Neural progenitor cell (in vitro differentiated cells): ENCODE results near the gene RGS14. TPM values are rescaled to one million over a fixed set of nuclear protein-coding genes. Genes with fewer than 3 reads are reported as not detected.
"Not testable (repeated sequence)": the region's sequence is repeated elsewhere in the genome, so short reads cannot be mapped to it uniquely, and the experiment has no call there.

Experiments
- DNase-seq: peaks from one replicate; pipeline ENCODE4 v3.0.0-alpha.2; 2016; ENCODE audit warnings: low spot score
- H2AFZ ChIP-seq: fragments of 200-600 bp; sonication (generic); replicated peaks from 2 replicates; pipeline ENCODE4 v1.6.1; 2016; ENCODE audit warnings: antibody characterized with exemption
- H3F3A ChIP-seq: fragments of 200-600 bp; sonication (generic); 2 replicates; pipeline ENCODE4 v1.6.1; 2016; ENCODE audit warnings: antibody characterized with exemption, low read depth
- H3K27ac ChIP-seq: fragments of 200-600 bp; sonication (generic); 2 replicates; pipeline ENCODE4 v1.5.1; 2016; ENCODE audit warnings: mild to moderate bottlenecking
- H3K27me3 ChIP-seq: fragments of 200-600 bp; sonication (generic); 2 replicates; pipeline ENCODE4 v1.6.1; 2016; ENCODE audit warnings: mild to moderate bottlenecking, moderate library complexity
- H3K36me3 ChIP-seq: fragments of 200-600 bp; sonication (generic); 2 replicates; pipeline ENCODE4 v1.5.1; 2016
- H3K4me1 ChIP-seq: fragments of 200-600 bp; sonication (generic); 2 replicates; pipeline ENCODE4 v1.6.1; 2016; ENCODE audit warnings: mixed run types
- H3K4me2 ChIP-seq: fragments of 200-600 bp; sonication (generic); 2 replicates; pipeline ENCODE4 v1.6.1; 2016
- H3K4me3 ChIP-seq: fragments of 200-600 bp; sonication (generic); 2 replicates; pipeline ENCODE4 v1.5.1; 2016
- H3K79me2 ChIP-seq: fragments of 200-600 bp; sonication (generic); 2 replicates; pipeline ENCODE4 v1.6.1; 2016; ENCODE audit warnings: low read depth
- H3K9ac ChIP-seq: fragments of 200-600 bp; sonication (generic); 2 replicates; pipeline ENCODE4 v1.6.1; 2016
- H3K9me3 ChIP-seq: fragments of 200-600 bp; sonication (generic); 2 replicates; pipeline ENCODE4 v1.5.1; 2016; ENCODE audit warnings: low read depth
- H4K20me1 ChIP-seq: fragments of 200-600 bp; sonication (generic); 2 replicates; pipeline ENCODE4 v1.6.1; 2016; ENCODE audit warnings: low read depth
- H3K27ac Mint-ChIP-seq: 3 replicates; pipeline ENCODE4 v1.8.0; 2021; ENCODE audit warnings: mixed read lengths
- H3K27me3 Mint-ChIP-seq: 2 replicates; pipeline ENCODE4 v1.8.0; 2022; ENCODE audit warnings: low read depth, mild to moderate bottlenecking, inconsistent platforms, moderate library complexity, mixed read lengths; ENCODE audit not compliant: insufficient read depth
- H3K36me3 Mint-ChIP-seq: 3 replicates; pipeline ENCODE4 v1.8.0; 2021; ENCODE audit warnings: mixed read lengths
- H3K4me1 Mint-ChIP-seq: 3 replicates; pipeline ENCODE4 v1.8.0; 2021; ENCODE audit warnings: mixed read lengths
- H3K4me3 Mint-ChIP-seq: 3 replicates; pipeline ENCODE4 v1.8.0; 2021; ENCODE audit warnings: mild to moderate bottlenecking, moderate library complexity, mixed read lengths
- H3K9me3 Mint-ChIP-seq: 3 replicates; pipeline ENCODE4 v1.8.0; 2020; ENCODE audit warnings: mixed read lengths
- EZH2 ChIP-seq: fragments of 200-600 bp; sonication (generic); IDR thresholded peaks from 2 replicates; pipeline ENCODE4 v1.6.1; 2017; ENCODE audit warnings: antibody characterized with exemption, mild to moderate bottlenecking, moderate library complexity
- EZH2phosphoT487 ChIP-seq: fragments of 200-600 bp; sonication (generic); IDR thresholded peaks from 2 replicates; pipeline ENCODE4 v1.6.1; 2017; ENCODE audit warnings: antibody characterized with exemption
- total RNA-seq: library from RNA; depleted of rRNA; stranded (reverse); fragments of >200 nt; gene quantifications from 2 replicates; pipeline ENCODE4 v1.2.3, GENCODE V29; 2015; ENCODE audit warnings: low replicate concordance
- TF ChIP-seq, protein P1 (sequence below): fragments of 200-600 bp; sonication (generic); IDR thresholded peaks from 2 replicates; pipeline ENCODE4 v1.5.1; 2017; ENCODE audit warnings: antibody characterized with exemption, mild to moderate bottlenecking

Gene RGS14
- total RNA-seq, 1 donor from 2014 or later = 3.2 TPM

- no peaks in the 10 kb centered on the region for H3K36me3 Mint-ChIP-seq
- no peak overlapping the region for H3K27ac Mint-ChIP-seq
- Histone ChIP-seq H3F3A (no peaks in the 10 kb centered on the region), H3K27me3 (no peaks in the 10 kb centered on the region), H4K20me1 (no peaks in the 10 kb centered on the region), H3K9ac (no peak overlapping the region), H3K36me3 (no peaks in the 10 kb centered on the region), H3K9me3 (no peaks in the 10 kb centered on the region), H3K4me1 (no peaks in the 10 kb centered on the region), H3K4me3 (no peak overlapping the region), H3K27ac (no peak overlapping the region), H2AFZ (no peak overlapping the region), H3K4me2 (no peak overlapping the region), H3K79me2 (no peaks in the 10 kb centered on the region)
- H3K27me3 Mint-ChIP-seq = peaks cover 12% of the 10 kb centered on the region
- H3K4me1 Mint-ChIP-seq = no peaks in the 10 kb centered on the region
- no peak overlapping the region for H3K4me3 Mint-ChIP-seq
- DNase-seq = no peak
- H3K9me3 Mint-ChIP-seq = no peaks in the 10 kb centered on the region
- TF ChIP-seq EZH2phosphoT487 (no peak), EZH2 (no peak)
- TF ChIP-seq, protein P1, sequence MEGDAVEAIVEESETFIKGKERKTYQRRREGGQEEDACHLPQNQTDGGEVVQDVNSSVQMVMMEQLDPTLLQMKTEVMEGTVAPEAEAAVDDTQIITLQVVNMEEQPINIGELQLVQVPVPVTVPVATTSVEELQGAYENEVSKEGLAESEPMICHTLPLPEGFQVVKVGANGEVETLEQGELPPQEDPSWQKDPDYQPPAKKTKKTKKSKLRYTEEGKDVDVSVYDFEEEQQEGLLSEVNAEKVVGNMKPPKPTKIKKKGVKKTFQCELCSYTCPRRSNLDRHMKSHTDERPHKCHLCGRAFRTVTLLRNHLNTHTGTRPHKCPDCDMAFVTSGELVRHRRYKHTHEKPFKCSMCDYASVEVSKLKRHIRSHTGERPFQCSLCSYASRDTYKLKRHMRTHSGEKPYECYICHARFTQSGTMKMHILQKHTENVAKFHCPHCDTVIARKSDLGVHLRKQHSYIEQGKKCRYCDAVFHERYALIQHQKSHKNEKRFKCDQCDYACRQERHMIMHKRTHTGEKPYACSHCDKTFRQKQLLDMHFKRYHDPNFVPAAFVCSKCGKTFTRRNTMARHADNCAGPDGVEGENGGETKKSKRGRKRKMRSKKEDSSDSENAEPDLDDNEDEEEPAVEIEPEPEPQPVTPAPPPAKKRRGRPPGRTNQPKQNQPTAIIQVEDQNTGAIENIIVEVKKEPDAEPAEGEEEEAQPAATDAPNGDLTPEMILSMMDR = no peak
Observed at GRCh38 chr5:177419046-177419445, 61.3 kb downstream of the RGS14 start.

DNA sequence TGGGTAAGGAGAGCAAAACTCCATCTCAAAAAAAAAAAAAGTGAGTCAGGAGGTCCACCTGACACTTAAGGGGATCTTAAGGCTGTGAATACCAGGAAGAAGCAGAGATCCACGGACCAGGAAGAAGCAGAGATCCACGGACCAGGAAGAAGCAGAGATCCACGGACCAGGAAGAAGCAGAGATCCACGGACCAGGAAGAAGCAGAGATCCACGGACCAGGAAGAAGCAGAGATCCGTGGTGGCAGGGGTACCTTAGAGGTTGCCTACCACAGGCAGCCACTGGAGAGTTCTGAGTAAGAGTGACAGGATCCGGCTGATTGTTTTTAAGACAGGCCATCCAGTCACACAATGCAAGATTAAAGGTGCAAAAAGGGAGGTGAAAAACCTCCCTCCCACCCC lies 62.7 kb downstream of the RGS14 start:
- not testable (repeated sequence) for H3K79me2 ChIP-seq, H3K9me3 ChIP-seq, H4K20me1 ChIP-seq, H3F3A ChIP-seq, H3K4me2 ChIP-seq, H3K36me3 ChIP-seq, H2AFZ ChIP-seq, H3K27me3 ChIP-seq, H3K4me3 ChIP-seq, H3K4me3 Mint-ChIP-seq, H3K27ac Mint-ChIP-seq, H3K4me1 ChIP-seq, H3K9me3 Mint-ChIP-seq, H3K4me1 Mint-ChIP-seq, H3K36me3 Mint-ChIP-seq, DNase-seq, H3K9ac ChIP-seq, H3K27ac ChIP-seq
- peaks cover 13% of the 10 kb centered on the region for H3K27me3 Mint-ChIP-seq

- Mint-ChIP-seq H3K4me1 (peaks cover 6% of the 10 kb centered on the region), H3K27me3 (peaks cover 13% of the 10 kb centered on the region), H3K9me3 (no peaks in the 10 kb centered on the region), H3K36me3 (no peaks in the 10 kb centered on the region), H3K4me3 (no peak overlapping the region), H3K27ac (peak overlapping the region; percentile 43)
- H2AFZ ChIP-seq = no peak overlapping the region
- H3K9me3 ChIP-seq = no peaks in the 10 kb centered on the region
- H3K79me2 ChIP-seq = no peaks in the 10 kb centered on the region
- no peak for DNase-seq
- H3K4me1 ChIP-seq = no peaks in the 10 kb centered on the region
- H3K36me3 ChIP-seq = no peaks in the 10 kb centered on the region
- no peak overlapping the region for H3K27ac ChIP-seq
- H3K9ac ChIP-seq = no peak overlapping the region
- H3F3A ChIP-seq = peaks cover 12% of the 10 kb centered on the region
- no peak overlapping the region for H3K4me2 ChIP-seq
- no peaks in the 10 kb centered on the region for H4K20me1 ChIP-seq
- H3K27me3 ChIP-seq = no peaks in the 10 kb centered on the region
- TF ChIP-seq, protein P1 = no peak
- TF ChIP-seq EZH2phosphoT487 (no peak), EZH2 (no peak)
- no peak overlapping the region for H3K4me3 ChIP-seq
Observed at GRCh38 chr5:177421062-177421798, 63.5 kb downstream of the RGS14 start.

Other genes with a start within 250 kb of the RGS14 start
- gene NSD1, start 224.2 kb upstream of the RGS14 start, total RNA-seq = 61.3 and 114 TPM in 2 replicates
- gene RAB24, start 54.2 kb upstream of the RGS14 start, total RNA-seq = 4.3 and 15.1 TPM in 2 replicates
- 133 and 206 TPM in 2 replicates for gene PRELID1, start 54.1 kb upstream of the RGS14 start, total RNA-seq
- 31.1 and 65.4 TPM in 2 replicates for gene MXD3, start 46.0 kb upstream of the RGS14 start, total RNA-seq
- gene LMAN2, start 6.3 kb upstream of the RGS14 start, total RNA-seq = 96.5 and 116 TPM in 2 replicates
- not detected in 2 replicates for gene SLC34A1, start 26.5 kb downstream of the RGS14 start, total RNA-seq
- gene PFN3, start 42.7 kb downstream of the RGS14 start, total RNA-seq = not detected in 2 replicates
- gene F12, start 51.6 kb downstream of the RGS14 start, total RNA-seq = 2.0 TPM in 1 of 2 replicates, not detected in the other
- gene GRK6, start 68.8 kb downstream of the RGS14 start, total RNA-seq = 24.0 and 50.6 TPM in 2 replicates
- 4.5 and 31.7 TPM in 2 replicates for gene PRR7, start 88.9 kb downstream of the RGS14 start, total RNA-seq
- 113 and 338 TPM in 2 replicates for gene DBN1, start 115.7 kb downstream of the RGS14 start, total RNA-seq
- gene PDLIM7, start 139.7 kb downstream of the RGS14 start, total RNA-seq = 38.7 and 208 TPM in 2 replicates
- 0.54 and 0.93 TPM in 2 replicates for gene DOK3, start 151.9 kb downstream of the RGS14 start, total RNA-seq
- 60.7 and 118 TPM in 2 replicates for gene DDX41, start 159.0 kb downstream of the RGS14 start, total RNA-seq
- 42.5 and 78.5 TPM in 2 replicates for gene FAM193B, start 196.6 kb downstream of the RGS14 start, total RNA-seq
- 30.9 and 49.0 TPM in 2 replicates for gene TMED9, start 234.3 kb downstream of the RGS14 start, total RNA-seq
- gene B4GALT7, start 242.2 kb downstream of the RGS14 start, total RNA-seq = 11.6 and 23.1 TPM in 2 replicates